ENCODE measurements around the gene RGS17.
"Not testable (repeated sequence)": the region's sequence is repeated elsewhere in the genome, so short reads cannot be mapped to it uniquely, and the experiment has no call there.

- TF ChIP-seq CTCF (CRISPR knock-in tag; IDR thresholded peaks at IDR 0.05); GTF3A (CRISPR knock-in tag; conservative IDR thresholded peaks at IDR 0.05); HOXA9 (CRISPR knock-in tag; IDR thresholded peaks at IDR 0.05; ENCODE audit: borderline replicate concordance); SETDB1 (CRISPR knock-in tag; IDR thresholded peaks at IDR 0.05; ENCODE audit: borderline replicate concordance); PAX8 (CRISPR knock-in tag; IDR thresholded peaks at IDR 0.05; ENCODE audit: borderline replicate concordance); ZSCAN29 (CRISPR knock-in tag; conservative IDR thresholded peaks at IDR 0.05); BHLHE40 (IDR thresholded peaks at IDR 0.05; ENCODE audit: low read length); TBP (CRISPR knock-in tag; IDR thresholded peaks at IDR 0.05); USF2 (IDR thresholded peaks at IDR 0.05; ENCODE audit: low read depth, low read length); USF2 (CRISPR knock-in tag; IDR thresholded peaks at IDR 0.05; ENCODE audit: borderline replicate concordance); GABPA (IDR thresholded peaks at IDR 0.05; ENCODE audit: low read depth, low read length); GABPA (CRISPR knock-in tag; IDR thresholded peaks at IDR 0.05; ENCODE audit: low read depth); TEF (CRISPR knock-in tag; IDR thresholded peaks at IDR 0.05); NBN (conservative IDR thresholded peaks at IDR 0.05); CREBL2 (CRISPR knock-in tag; IDR thresholded peaks at IDR 0.05; ENCODE audit: borderline replicate concordance); MEIS2 (CRISPR knock-in tag; IDR thresholded peaks at IDR 0.05): not testable (repeated sequence)
Measured at GRCh38 chr6:153000790-153001189, 130.3 kb downstream of the RGS17 start.
